Mucosa of rectum (tissue), 2 donors: ENCODE data around the gene PNPLA2.

Experiments used
- H3K27ac ChIP-seq, 2 donors: one replicate each; pipeline ENCODE4 v1.7.0; 2013; ENCODE audit warnings: inconsistent platforms in 2 of 2, low read depth in 2 of 2, low read length in 2 of 2
- H3K27me3 ChIP-seq, 2 donors: one replicate each; pipeline ENCODE4 v1.7.0; 2013; ENCODE audit warnings: low read length in 2 of 2; ENCODE audit not compliant: control insufficient read depth in 2 of 2, insufficient read depth in 2 of 2
- H3K36me3 ChIP-seq, 2 donors: one replicate each; pipeline ENCODE4 v1.7.0; 2013; ENCODE audit warnings: low read length in 2 of 2; ENCODE audit not compliant: control insufficient read depth in 2 of 2, insufficient read depth in 2 of 2
- H3K4me1 ChIP-seq, 2 donors: one replicate each; pipeline ENCODE4 v1.7.0; 2013; ENCODE audit warnings: low read length in 2 of 2, mild to moderate bottlenecking in 1 of 2; ENCODE audit not compliant: control insufficient read depth in 2 of 2, insufficient read depth in 2 of 2
- H3K4me3 ChIP-seq, 2 donors: one replicate each; pipeline ENCODE4 v1.7.0; 2013; ENCODE audit warnings: low read length in 2 of 2
- H3K9ac ChIP-seq, 2 donors: one replicate each; pipeline ENCODE4 v1.7.0; 2013; ENCODE audit warnings: low read length in 2 of 2, low read depth in 1 of 2, mild to moderate bottlenecking in 1 of 2
- H3K9me3 ChIP-seq, 2 donors: one replicate each; pipeline ENCODE4 v1.7.0; 2013; ENCODE audit warnings: low read length in 2 of 2; ENCODE audit not compliant: control insufficient read depth in 2 of 2
- donor health status: healthy.
- donor health status: Normal muscosa, but diverticular disease.

PNPLA2 gene

DNA sequence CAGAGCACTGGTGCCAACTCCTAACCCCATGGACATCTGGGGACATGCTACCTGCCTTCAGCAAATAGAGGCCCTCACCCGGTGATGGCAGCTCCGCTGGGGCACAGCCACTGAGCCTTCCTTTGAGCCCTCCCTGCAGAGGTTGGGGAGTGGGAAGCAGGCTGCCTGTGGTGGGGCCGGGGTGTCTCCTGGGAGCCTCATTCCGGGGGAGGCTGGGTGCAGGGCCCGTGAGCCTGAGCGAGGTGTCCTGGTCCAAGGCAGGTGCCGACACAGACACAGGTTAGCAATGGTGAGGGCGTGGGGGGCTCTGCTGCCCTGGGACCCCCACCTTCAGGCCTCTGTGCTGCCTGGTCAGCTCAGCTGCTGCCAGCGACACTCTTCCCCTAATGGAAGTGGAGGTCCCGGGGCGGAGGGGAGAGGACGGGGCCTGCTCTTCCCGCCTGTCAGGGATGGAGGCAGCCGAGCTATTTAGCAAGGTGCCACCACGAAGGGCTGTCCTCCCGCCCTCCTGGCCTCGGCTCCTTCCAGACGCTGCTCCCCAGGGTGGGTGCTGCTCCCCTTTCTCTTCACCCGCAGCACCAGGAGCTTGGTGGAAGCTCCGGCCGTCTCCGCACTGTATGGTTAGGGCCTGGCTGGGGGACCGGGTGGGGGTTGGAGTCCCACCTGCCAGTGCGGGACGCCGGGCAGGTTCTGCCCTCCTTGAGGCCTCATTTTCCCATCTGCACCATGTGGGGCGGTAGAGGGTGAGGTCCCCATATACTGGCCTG is 35.2 kb downstream of the PNPLA2 start:
- no peaks in the 10 kb centered on the region for H3K36me3 ChIP-seq
- no peak overlapping the region for H3K4me3 ChIP-seq
- H3K27me3 ChIP-seq = peaks cover 11 to 13% of the 10 kb centered on the region in 2 donors
- H3K9me3 ChIP-seq = no peaks in the 10 kb centered on the region
- H3K4me1 ChIP-seq = peaks cover 0 to 3% of the 10 kb centered on the region in 2 donors
- H3K27ac ChIP-seq = no peak overlapping the region
- H3K9ac ChIP-seq = no peak overlapping the region

DNA sequence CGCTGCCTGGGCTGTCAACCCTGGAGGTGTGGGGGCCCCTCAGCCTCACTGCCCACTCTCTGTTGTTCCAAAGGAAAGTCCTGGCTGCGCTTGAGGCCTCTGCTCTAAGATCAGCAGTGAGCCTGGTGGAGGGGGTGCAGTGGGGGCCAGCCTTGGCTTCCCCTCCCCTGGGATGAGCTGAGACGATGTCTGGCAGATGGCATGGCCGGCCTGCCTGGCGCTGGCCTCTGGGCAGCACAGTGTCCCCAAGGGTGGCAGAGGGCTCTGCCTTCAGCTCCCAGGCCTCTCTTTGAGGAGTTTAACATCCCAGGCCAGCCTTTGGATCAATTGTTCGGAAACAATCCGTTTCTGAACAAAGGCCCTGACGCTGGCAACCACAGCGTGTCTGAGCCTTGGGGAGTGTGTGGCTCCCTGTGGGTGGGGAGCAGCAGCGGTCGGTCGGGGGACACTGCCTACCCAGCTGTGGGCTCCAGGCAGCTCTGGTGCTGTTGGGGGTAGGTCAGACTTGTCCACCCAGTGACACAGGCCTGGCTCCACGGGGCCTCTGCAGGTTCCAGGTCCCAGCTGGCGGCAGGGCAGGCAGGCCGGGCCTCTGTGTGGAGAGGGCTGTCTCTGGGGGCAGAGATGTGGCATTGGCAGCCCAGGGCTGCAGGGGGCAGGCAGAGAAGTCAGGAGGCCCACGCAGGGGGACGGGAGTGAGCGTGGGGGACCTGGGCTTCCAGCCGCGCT is 36.1 kb downstream of the PNPLA2 start:
- Histone ChIP-seq H3K9me3 (no peaks in the 10 kb centered on the region), H3K27ac (no peak overlapping the region), H3K9ac (no peak overlapping the region), H3K27me3 (peaks cover 11 to 13% of the 10 kb centered on the region in 2 donors), H3K4me1 (peaks cover under 1 to 5% of the 10 kb centered on the region in 2 donors), H3K36me3 (no peaks in the 10 kb centered on the region), H3K4me3 (no peak overlapping the region)

DNA sequence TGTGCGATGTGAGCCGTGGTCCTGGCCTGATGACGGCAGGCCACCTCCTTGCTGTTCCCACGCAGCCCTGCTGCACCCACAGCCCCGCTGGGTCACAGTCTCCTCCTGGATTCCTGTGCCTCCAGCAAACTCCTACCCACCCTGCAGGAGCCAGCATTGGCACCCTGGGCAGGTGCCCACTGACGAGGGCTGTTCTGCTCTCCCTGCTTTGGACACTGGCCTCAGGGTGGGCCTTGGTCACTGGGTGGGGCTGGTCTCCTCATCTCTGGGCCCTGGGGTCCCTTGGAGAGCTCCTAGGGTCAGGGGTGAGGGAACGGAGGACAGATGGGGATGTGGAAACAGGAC is 36.6 kb downstream of the PNPLA2 start:
- Histone ChIP-seq H3K9ac (no peak overlapping the region), H3K27ac (no peak overlapping the region), H3K36me3 (no peaks in the 10 kb centered on the region), H3K27me3 (peaks cover 10 to 11% of the 10 kb centered on the region in 2 donors), H3K9me3 (no peaks in the 10 kb centered on the region), H3K4me3 (no peak overlapping the region), H3K4me1 (peaks cover 6 to 9% of the 10 kb centered on the region in 2 donors)

GRCh38 chr11:855796-856195 is 37.1 kb downstream of the PNPLA2 start:
- H3K9me3 ChIP-seq = no peaks in the 10 kb centered on the region
- H3K9ac ChIP-seq = no peak overlapping the region
- H3K27me3 ChIP-seq = peaks cover 6 to 8% of the 10 kb centered on the region in 2 donors
- no peaks in the 10 kb centered on the region for H3K36me3 ChIP-seq
- H3K4me3 ChIP-seq = no peak overlapping the region
- peaks cover 6 to 9% of the 10 kb centered on the region in 2 donors for H3K4me1 ChIP-seq
- no peak overlapping the region for H3K27ac ChIP-seq

- no peak overlapping the region for H3K4me3 ChIP-seq
- H3K27ac ChIP-seq = no peak overlapping the region
- H3K27me3 ChIP-seq = peaks cover 1 to 6% of the 10 kb centered on the region in 2 donors
- no peaks in the 10 kb centered on the region for H3K36me3 ChIP-seq
- no peak overlapping the region for H3K9ac ChIP-seq
- H3K9me3 ChIP-seq = no peaks in the 10 kb centered on the region
- peaks cover 6 to 9% of the 10 kb centered on the region in 2 donors for H3K4me1 ChIP-seq
These were observed 37.7 kb downstream of the PNPLA2 start for GRCh38 chr11:856397-856796.

GRCh38 chr11:858053-858761 is 39.5 kb downstream of the PNPLA2 start:
- H3K27me3 ChIP-seq = peaks cover 3 to 16% of the 10 kb centered on the region in 2 donors
- no peak overlapping the region for H3K4me3 ChIP-seq
- H3K36me3 ChIP-seq = no peaks in the 10 kb centered on the region
- no peak overlapping the region for H3K9ac ChIP-seq
- no peaks in the 10 kb centered on the region for H3K9me3 ChIP-seq
- H3K4me1 ChIP-seq = peaks cover 11 to 14% of the 10 kb centered on the region in 2 donors
- no peak overlapping the region for H3K27ac ChIP-seq

DNA sequence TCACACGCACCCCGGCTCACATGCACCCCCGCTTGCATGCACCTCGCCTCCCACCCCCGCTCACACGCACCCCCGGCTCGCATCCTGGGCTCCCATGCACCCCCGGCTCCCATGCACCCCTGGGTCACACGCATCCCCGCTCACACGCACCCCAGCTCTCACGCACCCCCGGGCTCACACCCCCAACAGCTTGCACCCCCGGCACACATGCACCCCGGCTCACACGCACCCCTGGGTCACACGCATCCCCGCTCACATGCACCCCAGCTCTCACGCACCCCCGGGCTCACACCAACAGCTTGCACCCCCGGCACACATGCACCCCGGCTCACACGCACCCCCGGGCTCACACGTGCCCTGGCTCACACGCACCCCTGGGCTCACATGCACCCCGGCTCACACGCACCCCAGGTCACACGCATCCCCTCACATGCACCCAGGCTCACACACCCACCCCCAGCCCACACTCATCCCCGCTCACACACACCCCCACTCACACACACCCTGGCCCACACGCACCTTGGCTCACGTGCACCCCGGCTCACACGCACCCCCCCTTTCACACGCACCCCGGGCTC is 40.1 kb downstream of the PNPLA2 start:
- no peaks in the 10 kb centered on the region for H3K9me3 ChIP-seq
- no peak overlapping the region for H3K9ac ChIP-seq
- H3K4me3 ChIP-seq = no peak overlapping the region
- H3K4me1 ChIP-seq = peaks cover 11 to 14% of the 10 kb centered on the region in 2 donors
- no peak overlapping the region for H3K27ac ChIP-seq
- no peaks in the 10 kb centered on the region for H3K36me3 ChIP-seq
- peaks cover 3 to 21% of the 10 kb centered on the region in 2 donors for H3K27me3 ChIP-seq

- no peaks in the 10 kb centered on the region for H3K9me3 ChIP-seq
- H3K27ac ChIP-seq = no peak overlapping the region
- peaks cover 11 to 14% of the 10 kb centered on the region in 2 donors for H3K4me1 ChIP-seq
- peaks cover 3 to 28% of the 10 kb centered on the region in 2 donors for H3K27me3 ChIP-seq
- H3K4me3 ChIP-seq = peak overlapping the region in 1 of 2 donors; percentile 33
- H3K36me3 ChIP-seq = no peaks in the 10 kb centered on the region
- no peak overlapping the region for H3K9ac ChIP-seq
These were observed 40.8 kb downstream of the PNPLA2 start for GRCh38 chr11:859394-860131.

DNA sequence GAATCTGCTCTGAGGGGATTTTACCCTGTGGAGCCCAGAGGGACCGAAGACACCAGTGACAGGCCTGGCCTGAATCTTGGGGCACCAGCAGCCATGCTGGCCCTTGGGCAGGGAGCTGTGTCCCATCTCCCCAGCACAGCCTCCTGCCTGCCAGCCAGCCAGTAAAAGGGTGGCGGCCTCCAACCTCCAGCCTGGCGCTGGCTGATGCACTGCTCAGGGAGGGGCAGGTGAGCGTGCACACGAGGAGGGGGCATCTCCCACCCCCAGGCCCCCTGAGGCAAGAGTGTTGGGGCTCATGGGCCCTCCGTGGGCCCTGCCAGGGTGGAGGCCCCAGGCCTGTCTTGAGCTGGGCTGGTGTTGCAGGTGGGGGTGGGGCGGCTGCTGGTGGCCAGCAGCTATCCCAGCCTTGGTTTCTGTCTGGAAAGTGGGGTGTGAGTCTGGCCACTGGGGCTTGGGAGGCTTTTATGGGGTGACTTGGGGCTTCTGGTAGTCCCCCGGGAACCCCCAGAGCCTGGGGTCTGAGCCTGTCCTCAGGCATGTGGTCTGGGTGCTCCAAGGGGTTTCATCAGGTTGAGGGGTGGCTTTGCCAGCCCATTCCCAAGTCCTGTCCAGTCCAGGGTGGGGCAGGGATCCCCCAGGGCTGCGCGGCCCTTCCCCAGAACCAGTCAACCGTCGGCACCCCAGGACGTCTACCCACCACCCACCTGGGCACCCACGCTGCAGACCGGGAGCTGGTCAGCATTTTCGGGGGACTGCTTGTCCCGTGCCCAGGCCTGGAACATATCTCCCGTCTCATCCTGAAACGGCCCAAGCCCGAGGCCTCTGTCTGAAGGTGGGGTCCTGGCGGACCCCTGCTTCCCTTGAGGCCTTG is 41.8 kb downstream of the PNPLA2 start:
- H3K4me3 ChIP-seq = no peak overlapping the region

More for the DNA sequence above, 41.8 kb downstream of the PNPLA2 start:
- peaks cover 3 to 35% of the 10 kb centered on the region in 2 donors for H3K27me3 ChIP-seq
- peaks cover 11 to 14% of the 10 kb centered on the region in 2 donors for H3K4me1 ChIP-seq
- no peak overlapping the region for H3K9ac ChIP-seq
- no peak overlapping the region for H3K27ac ChIP-seq
- H3K9me3 ChIP-seq = no peaks in the 10 kb centered on the region
- H3K36me3 ChIP-seq = no peaks in the 10 kb centered on the region
